ENCODE measurements around the gene CTNNBL1.

The CTNNBL1 gene

GRCh38 chr20:37859406-37860171 lies 165.8 kb downstream of the CTNNBL1 start:
- no peak for DNase-seq

DNA sequence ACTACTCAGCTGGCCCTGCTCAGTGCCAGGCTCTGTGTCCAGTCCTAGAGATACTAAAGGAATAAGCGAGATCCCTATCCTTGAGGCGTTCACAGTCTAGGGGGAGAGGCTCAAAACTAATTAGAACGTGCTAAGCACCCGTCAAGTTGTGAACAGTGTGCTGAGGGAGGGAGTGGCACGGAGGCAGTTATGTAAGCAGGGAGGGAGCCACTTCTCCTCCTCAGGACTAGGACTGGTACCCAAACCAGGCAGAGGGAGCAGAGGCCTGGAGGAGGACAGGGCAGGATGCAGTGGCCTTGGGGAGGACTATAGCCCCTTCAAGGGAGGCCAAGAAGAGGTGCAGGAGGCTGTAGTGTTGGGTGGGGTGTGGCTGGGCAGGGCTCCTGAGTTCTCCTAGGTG lies 169.5 kb downstream of the CTNNBL1 start:
- DNase-seq = no peak

GRCh38 chr20:37864298-37864697 lies 170.5 kb downstream of the CTNNBL1 start:
- DNase-seq = no peak

DNA sequence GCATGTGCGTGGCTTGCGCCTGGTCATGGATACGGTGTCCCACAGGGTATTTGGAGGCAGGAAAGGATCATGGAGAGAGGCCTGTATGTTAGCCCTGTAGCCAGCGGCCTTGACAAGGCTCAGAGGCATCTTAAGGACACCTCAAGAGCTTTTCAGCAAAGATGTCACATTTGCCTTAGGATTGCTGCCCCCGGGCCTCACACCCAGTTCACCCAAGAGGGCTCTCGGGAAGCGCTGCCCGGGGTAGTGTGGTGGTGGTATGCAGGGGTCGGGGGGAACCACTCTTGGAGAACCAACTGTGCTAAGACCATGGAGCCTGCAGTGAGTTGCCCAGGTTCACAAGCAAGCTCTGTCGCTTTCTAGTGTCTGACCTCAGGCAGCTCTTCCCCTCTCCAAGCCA lies 172.2 kb downstream of the CTNNBL1 start:
- DNase-seq = no peak

DNA sequence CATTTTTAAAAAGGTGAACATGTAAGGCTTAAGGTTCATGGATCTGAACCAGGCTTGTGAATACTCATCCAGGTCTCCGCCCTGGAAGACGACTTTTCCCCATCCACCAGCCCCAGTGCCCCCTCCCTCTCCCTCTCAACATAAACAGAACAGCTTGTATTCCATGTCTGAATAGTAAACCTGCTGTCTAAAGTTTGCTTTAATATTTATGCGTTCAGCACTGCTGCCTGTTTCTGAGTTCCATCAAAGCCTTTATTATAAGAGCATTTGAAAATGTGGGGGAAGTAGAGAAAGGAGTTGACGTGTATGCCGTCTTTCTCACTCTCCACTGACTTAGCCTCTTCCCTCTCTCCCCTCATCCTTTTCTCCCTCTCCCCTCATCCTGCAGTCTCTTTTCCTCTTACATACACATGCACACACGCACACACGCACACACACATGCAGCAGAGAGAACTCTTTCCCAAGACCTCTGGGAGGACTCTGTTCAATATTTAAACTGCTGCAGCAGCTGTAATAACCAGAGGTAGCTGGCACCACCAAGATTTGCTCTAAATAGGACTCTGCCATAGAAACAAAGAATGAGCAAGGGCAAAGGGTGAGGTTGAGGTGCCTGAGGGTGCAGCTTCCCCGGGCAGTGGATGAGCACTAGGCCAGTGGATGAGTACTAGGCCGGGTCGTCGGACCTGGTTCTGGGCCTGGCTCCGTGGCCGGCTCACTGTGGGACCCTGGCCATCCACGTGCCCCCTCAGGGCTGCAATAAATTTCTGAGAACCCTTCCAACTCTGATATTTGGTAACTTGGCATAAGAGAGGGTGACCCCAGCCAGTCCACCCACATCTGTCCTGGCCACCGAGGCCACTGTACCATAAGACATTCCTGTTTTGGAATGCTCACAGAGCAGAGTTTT lies 173.7 kb downstream of the CTNNBL1 start:
- no peak for DNase-seq

DNA sequence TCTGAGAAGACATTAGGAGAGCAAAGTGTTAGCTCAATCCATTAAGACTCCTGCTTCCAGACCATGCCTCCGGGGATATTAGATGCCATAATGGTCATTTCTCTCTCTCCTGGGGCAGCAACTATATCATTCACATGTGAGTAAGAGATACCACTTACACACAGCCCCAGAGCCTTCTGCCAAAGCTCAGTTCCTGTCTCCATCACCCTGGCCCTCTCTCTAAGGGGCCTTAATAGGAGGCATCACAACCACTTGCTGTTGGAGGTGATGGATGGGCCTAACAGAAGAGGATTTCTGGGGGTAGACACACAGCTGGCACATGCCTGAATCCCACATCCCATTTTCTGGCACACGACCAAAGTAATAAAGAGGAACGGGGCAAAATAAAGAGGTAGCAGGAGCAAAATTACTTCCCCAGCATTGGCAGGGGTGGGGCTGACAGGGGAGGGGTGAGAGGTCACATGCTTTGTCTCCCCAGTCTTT lies 175.1 kb downstream of the CTNNBL1 start:
- no peak for DNase-seq

GRCh38 chr20:37869334-37869861 lies 175.6 kb downstream of the CTNNBL1 start:
- no peak for DNase-seq

GRCh38 chr20:37870294-37870693 lies 176.5 kb downstream of the CTNNBL1 start:
- DNase-seq = no peak

DNA sequence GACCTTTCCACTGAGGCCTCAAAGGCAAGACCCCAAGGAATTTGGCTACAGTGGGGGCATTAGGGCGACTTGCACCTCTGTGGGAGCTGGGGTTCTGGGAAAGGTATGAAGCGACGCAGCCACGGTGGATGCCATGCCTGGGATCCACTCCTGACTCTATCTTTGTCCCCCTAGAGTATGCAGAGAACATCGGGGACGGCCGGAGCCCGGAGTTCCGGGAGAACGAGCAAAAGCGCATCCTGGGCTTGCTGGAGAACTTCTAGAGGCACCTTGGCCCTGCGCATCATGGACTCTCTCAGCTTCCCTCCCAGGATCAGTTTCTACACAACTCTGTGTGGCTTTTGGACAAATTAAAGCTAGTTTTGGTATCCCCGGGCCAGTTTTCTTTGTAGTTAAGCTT lies 177.9 kb downstream of the CTNNBL1 start:
- DNase-seq = no peak

- DNase-seq = no peak
These were observed 178.3 kb downstream of the CTNNBL1 start for GRCh38 chr20:37872161-37872560.

DNA sequence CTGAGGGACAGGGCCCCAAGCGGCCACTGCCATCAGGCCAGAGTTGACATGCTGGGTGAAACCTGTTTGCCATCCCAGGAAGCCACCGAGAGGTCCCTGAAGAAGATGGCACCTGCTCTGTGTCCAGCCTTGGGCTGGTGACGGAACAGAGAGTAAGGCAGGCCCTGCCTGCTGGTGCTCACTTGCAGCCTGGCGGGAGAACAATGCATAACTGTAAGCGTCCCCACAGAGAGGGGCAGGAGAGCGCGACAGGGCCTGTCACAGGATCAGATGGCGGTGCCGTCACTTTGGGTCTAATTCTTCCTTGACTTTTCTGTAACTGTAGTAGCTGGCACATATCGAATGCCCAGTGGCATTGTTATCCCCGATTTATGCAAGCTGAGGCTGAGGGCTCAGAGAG lies 180.1 kb downstream of the CTNNBL1 start:
- DNase-seq = no peak

- no peak for DNase-seq
These were observed 181.8 kb downstream of the CTNNBL1 start for GRCh38 chr20:37875460-37876175.

- DNase-seq = no peak
These were observed 183.0 kb downstream of the CTNNBL1 start for GRCh38 chr20:37876863-37877262.

DNA sequence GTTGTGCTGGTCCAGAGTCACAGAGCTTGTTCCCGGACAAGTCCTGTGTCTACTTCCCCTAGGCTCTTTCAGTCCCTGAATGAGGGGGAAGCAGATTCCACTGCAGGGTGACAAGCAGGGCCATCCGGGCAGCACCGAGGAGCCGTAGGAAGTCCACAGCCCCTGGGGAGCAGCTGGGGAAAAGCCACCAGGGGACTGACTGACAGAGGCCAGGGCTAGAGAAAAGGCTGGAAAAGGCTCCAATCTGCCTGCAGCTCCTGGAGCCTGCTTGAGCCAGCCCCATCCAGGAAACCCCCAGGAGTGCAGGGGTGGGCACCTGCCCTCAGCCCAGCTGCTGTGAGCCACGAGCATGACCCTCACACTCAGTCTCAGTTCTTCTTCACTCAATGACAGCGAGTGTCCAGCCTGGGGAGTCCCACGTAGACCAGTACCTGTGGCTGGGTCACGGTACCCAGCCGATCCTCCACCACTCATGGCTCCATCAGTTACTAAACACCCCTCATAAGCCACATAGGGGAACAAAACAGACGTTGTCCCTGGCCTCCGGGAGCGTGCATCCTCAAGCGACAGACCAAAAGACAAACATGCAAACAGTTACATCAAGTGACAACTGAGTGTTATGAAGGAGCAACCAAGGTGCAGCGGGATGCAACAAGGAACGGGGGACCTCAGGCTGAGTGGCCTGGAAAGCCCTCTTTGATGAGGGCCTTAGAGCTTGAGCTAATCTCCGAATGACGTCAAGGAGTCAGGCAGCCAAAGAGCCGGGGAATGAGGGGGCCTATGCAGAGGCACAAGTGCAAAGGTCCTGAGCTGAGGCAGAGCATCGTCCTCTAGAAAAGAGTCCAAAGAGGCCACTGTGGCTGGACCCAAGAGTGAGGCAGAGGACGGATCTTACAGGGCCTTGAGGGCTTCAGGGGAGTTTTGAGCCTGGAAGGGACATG lies 184.3 kb downstream of the CTNNBL1 start:
- no peak for DNase-seq

DNA sequence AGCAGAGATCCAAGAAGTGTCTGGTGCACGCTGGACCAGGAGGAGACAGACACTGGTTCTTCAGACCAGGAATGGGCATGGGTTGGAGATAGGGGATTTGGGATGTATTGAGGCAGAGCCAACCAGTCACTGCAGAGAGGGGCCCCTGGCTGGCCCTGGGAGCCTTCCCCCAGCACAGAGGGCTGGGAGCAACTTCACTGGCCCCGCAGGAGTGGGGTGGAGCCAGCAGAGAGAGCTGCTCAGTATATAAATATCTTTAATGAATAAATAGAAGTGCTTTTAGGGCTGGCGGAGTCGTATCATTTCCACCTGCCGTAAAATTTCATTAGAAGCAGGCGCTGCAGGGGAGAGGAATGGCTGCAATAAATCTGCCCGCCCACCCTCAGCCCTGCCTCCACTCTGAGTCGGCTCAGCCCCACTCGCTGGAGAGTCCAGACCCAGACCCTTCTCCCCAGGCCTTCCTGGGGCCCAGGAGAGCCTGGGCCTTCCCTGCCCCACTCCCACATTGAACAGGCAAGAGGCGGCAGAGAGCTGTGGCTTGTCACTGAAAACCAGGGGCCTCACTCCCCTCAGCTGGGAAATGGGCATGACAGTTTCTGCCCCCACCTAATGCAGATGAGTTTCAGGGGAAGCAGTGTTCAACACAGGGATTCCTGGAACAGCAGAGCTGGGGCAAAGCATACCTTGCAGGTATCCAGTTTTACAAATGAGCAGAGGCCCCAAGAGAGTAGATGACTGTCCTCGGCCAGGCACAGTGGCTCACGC lies 185.2 kb downstream of the CTNNBL1 start:
- DNase-seq = no peak

DNA sequence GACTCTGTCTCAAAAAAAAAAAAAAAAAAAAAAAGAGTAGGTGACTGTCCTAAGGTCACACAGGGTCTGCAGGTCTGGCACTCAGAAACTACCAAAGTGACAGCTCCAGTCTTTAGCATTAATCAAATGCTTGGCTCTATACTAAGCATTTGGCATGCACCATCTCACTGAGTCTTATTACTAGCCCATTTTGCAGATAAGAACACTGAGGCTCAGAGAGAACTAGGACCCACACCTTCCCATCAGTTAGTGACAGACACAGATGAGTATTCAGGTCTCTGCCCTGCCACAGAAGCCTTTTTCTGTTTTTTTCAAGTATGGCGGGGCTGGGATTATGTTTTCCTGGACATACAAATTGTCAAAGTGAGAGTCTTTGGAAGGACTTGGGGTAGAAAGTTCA lies 186.0 kb downstream of the CTNNBL1 start:
- no peak for DNase-seq

DNA sequence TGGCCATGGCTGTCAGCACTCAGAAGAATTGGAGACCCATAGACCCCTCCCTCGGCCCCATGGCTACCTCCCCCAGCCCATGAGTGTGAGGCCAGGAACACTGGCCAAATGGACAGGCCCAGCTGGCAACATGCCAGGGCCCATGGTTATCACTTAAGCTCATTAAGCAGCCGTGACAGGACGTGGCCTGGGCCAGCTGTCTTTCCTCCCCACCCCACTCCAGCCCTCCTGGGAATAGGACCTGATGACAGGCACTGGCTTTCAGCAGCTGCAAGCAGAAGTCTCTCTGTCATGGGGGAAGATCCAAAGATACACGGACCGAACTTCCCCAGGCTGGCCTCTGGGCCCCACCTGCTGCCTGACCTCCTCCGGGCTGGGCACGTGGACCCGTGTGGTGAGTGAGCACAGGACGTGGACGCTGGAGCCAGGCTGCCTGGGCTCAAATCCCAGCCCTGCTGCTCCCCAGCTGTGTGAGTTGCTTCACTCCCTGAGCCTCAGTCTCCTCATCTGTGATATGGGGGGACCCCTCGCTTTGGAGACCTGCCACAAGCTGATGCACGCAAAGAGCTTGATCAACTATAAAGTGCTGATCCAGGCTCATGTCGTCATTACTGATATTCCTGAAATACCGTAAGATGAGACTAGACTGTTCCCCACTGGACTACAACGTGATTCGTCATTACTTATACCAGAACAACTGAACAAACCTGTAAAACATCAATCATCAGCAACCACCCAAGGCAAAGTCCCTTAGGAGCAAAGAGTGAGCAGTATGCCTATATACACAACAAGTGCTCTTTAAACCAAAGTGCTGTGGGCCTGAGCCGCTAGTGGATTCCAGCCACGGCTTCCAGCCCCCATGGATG lies 187.1 kb downstream of the CTNNBL1 start:
- DNase-seq = no peak

DNA sequence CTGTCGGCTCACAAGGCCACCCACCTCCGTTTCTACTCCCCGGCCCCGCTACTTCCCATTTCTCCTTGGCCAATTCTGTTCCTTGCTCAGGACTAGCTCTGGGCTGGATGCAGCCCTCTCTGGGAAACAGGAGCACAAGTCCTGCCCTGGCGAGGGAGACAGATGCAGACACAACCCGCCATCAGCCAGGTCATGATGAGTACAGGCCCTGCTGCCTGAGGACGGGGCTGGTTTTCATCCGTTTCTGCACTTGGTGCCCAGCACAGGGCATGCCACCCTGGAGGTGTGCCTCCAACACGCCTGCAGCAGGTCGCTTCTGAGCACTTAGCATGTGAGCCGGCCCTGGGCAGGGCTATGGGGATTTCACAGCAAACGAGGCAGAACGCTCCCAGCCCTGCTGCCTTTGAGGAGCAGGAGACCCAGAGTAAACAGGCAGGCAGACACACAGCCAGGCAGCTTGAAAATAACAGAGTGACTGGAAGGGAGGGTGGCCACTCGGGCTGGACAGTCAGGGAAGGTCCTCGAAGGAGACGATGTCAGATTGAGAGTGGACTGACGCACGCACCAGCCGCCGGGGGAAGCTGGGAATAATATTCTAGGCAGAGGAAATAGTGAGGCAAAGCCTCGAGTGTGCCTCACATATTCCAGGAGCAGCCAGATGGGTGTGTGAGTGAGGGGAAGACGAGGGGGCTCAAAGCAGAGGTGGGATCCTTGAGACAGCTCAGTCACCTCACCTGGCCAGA lies 187.9 kb downstream of the CTNNBL1 start:
- DNase-seq = no peak
